ENCODE measurements around the gene SPG7. TPM values are rescaled to one million over a fixed set of nuclear protein-coding genes. Genes with fewer than 3 reads are reported as not detected.

Gene SPG7
- polyA plus RNA-seq, 1 donor from 2014 or later = 216 TPM

DNA sequence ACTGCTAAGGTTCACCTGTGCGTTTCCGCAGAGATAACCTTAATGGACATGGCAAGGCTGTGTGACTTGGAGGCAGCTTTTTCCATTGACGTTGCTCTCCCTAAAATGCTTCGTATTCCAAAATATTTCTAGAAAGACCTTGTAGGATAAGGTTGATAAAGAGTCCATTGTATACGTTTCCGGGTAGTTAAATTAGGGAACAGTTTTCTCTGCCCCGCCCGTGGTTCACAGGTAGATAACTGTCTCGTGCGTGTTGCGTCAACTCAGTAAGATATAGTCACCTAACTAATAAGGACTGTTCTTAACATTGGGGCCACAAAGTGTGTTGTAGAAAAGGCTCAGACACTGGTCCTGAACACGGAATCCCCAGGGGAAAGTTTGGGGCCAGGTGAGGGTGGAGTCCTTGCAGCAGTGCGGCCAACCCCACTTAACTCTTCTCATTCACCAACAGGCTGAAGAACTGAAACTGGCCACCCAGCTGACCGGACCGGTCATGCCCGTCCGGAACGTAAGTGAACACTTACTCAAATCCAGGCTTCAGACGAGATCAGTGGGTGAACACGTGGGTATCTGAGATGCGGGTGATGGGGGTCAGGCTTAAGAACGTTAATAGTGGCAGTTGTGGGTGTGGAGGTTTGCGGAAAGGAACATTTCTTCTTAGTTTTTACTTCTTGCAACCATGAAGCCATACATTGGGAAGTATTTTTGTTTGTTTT is 53.8 kb downstream of the SPG7 start:
- Histone ChIP-seq H2AFZ (ENCODE audit: low read depth, low read length) (no peak overlapping the region), H3K4me2 (ENCODE audit: low read length) (peak overlapping the region; percentile 68), H3K4me3 (ENCODE audit: low read length) (peak overlapping the region; percentile 82), H3K36me3 (ENCODE audit: insufficient read depth, low read length) (no peaks in the 10 kb centered on the region), H3K9me2 (ENCODE audit: insufficient read depth, low read length) (no peaks in the 10 kb centered on the region), H3K27ac (ENCODE audit: low read length) (no peak overlapping the region), H3K27me3 (ENCODE audit: insufficient read depth, low read depth, low read length) (no peaks in the 10 kb centered on the region), H3F3A (ENCODE audit: insufficient read depth, low read length, poor library complexity, severe bottlenecking) (no peaks in the 10 kb centered on the region), H3K9me3 (ENCODE audit: low read length) (no peaks in the 10 kb centered on the region), H3K9ac (ENCODE audit: low read length) (peak overlapping the region; percentile 89), H3K79me2 (replicated peaks; ENCODE audit: insufficient read depth, low read length) (peaks cover 6% of the 10 kb centered on the region), H4K20me1 (ENCODE audit: insufficient read depth) (peaks cover 3% of the 10 kb centered on the region)
- TF ChIP-seq EP300 (conservative IDR thresholded peaks at IDR 0.05; ENCODE audit: poor library complexity, severe bottlenecking) (no peak), TAF1 (IDR thresholded peaks at IDR 0.05; ENCODE audit: low read depth) (no peak), SMC3 (conservative IDR thresholded peaks at IDR 0.05; ENCODE audit: poor library complexity) (no peak)

- Histone ChIP-seq H3K27ac (ENCODE audit: low read length) (no peak overlapping the region), H3K4me2 (ENCODE audit: low read length) (no peak overlapping the region), H2AFZ (ENCODE audit: low read depth, low read length) (no peak overlapping the region), H4K20me1 (ENCODE audit: insufficient read depth) (peaks cover 3% of the 10 kb centered on the region), H3K36me3 (ENCODE audit: insufficient read depth, low read length) (no peaks in the 10 kb centered on the region), H3K4me3 (ENCODE audit: low read length) (no peak overlapping the region), H3F3A (ENCODE audit: insufficient read depth, low read length, poor library complexity, severe bottlenecking) (no peaks in the 10 kb centered on the region), H3K27me3 (ENCODE audit: insufficient read depth, low read depth, low read length) (no peaks in the 10 kb centered on the region), H3K79me2 (replicated peaks; ENCODE audit: insufficient read depth, low read length) (peaks cover 6% of the 10 kb centered on the region), H3K9me3 (ENCODE audit: low read length) (no peaks in the 10 kb centered on the region), H3K9me2 (ENCODE audit: insufficient read depth, low read length) (no peaks in the 10 kb centered on the region), H3K9ac (ENCODE audit: low read length) (no peak overlapping the region)
- TF ChIP-seq MXI1 (conservative IDR thresholded peaks at IDR 0.05; ENCODE audit: poor library complexity, severe bottlenecking) (no peak), CTCF (IDR thresholded peaks at IDR 0.05; ENCODE audit: poor library complexity, severe bottlenecking) (no peak)
Measured at GRCh38 chr16:89562939-89563338, 54.7 kb downstream of the SPG7 start.

DNA sequence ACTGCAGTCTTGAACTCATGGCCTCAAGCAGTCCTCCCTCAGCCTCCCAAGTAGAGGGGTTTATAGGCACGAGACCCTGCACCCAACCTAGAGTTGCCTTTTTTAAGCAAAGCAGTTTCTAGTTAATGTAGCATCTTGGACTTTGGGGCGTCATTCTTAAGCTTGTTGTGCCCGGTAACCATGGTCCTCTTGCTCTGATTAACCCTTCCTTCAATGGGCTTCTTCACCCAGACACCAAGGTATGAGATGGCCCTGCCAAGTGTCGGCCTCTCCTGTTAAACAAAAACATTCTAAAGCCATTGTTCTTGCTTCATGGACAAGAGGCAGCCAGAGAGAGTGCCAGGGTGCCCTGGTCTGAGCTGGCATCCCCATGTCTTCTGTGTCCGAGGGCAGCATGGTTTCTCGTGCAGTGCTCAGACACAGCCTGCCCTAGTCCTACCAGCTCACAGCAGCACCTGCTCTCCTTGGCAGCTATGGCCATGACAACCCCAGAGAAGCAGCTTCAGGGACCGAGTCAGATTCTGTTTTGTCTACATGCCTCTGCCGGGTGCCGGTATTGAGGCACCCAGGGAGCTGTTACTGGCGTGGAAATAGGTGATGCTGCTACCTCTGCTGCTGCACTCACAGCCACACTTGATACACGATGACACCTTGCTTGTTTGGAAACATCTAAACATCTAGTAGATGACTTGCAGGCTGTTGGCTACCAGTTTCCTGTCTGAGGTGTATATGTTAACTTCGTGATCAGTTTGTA is 55.6 kb downstream of the SPG7 start:
- Histone ChIP-seq H3K9ac (ENCODE audit: low read length) (no peak overlapping the region), H3K27me3 (ENCODE audit: insufficient read depth, low read depth, low read length) (no peaks in the 10 kb centered on the region), H2AFZ (ENCODE audit: low read depth, low read length) (no peak overlapping the region), H3K9me3 (ENCODE audit: low read length) (no peaks in the 10 kb centered on the region), H3K27ac (ENCODE audit: low read length) (no peak overlapping the region), H4K20me1 (ENCODE audit: insufficient read depth) (peaks cover 3% of the 10 kb centered on the region), H3K4me3 (ENCODE audit: low read length) (no peak overlapping the region), H3K79me2 (replicated peaks; ENCODE audit: insufficient read depth, low read length) (peaks cover 6% of the 10 kb centered on the region), H3K4me2 (ENCODE audit: low read length) (no peak overlapping the region), H3F3A (ENCODE audit: insufficient read depth, low read length, poor library complexity, severe bottlenecking) (no peaks in the 10 kb centered on the region), H3K9me2 (ENCODE audit: insufficient read depth, low read length) (no peaks in the 10 kb centered on the region), H3K36me3 (ENCODE audit: insufficient read depth, low read length) (no peaks in the 10 kb centered on the region)
- no peak for TF ChIP-seq EP300 (conservative IDR thresholded peaks at IDR 0.05; ENCODE audit: poor library complexity, severe bottlenecking)
- no peak for TF ChIP-seq EZH2 (IDR thresholded peaks at IDR 0.05; ENCODE audit: borderline replicate concordance, insufficient read depth, low read length, poor library complexity, severe bottlenecking)
- TF ChIP-seq SMC3 (conservative IDR thresholded peaks at IDR 0.05; ENCODE audit: poor library complexity) = no peak
- TF ChIP-seq POLR2AphosphoS5 (IDR thresholded peaks at IDR 0.05) = no peak
- no peak for TF ChIP-seq TAF1 (IDR thresholded peaks at IDR 0.05; ENCODE audit: low read depth)
- no peak for TF ChIP-seq RAD21 (conservative IDR thresholded peaks at IDR 0.05)
- TF ChIP-seq MXI1 (conservative IDR thresholded peaks at IDR 0.05; ENCODE audit: poor library complexity, severe bottlenecking) = no peak
- no peak for TF ChIP-seq REST (IDR thresholded peaks at IDR 0.05; ENCODE audit: borderline replicate concordance)
- TF ChIP-seq CTCF (IDR thresholded peaks at IDR 0.05; ENCODE audit: poor library complexity, severe bottlenecking) = no peak

Data from neural cell (in vitro differentiated cells).